GM23338 (cell line): ENCODE results near the gene PRTN3. TPM values are rescaled to one million over a fixed set of nuclear protein-coding genes. Genes with fewer than 3 reads are reported as not detected.

ENCODE experiments used
- ATAC-seq: fragments of 200-7000 bp; cut with Tn5 transposase; 3 replicates; pipeline ENCODE4 v1.9.1; 2020
- DNase-seq: peaks from one replicate; pipeline ENCODE4 v3.0.0-alpha.2; 2015; ENCODE audit warnings: low spot score
- H2AFZ ChIP-seq: fragments of 200-600 bp; sonication (generic); 2 replicates; pipeline ENCODE4 v1.8.0; 2016; ENCODE audit warnings: antibody characterized with exemption, mild to moderate bottlenecking, moderate library complexity
- H3F3A ChIP-seq: fragments of 200-600 bp; sonication (generic); replicated peaks from 2 replicates; pipeline ENCODE4 v1.8.0; 2017; ENCODE audit warnings: antibody characterized with exemption, mixed run types, low read depth
- H3K27ac ChIP-seq: fragments of 200-600 bp; sonication (generic); 2 replicates; pipeline ENCODE4 v1.6.1; 2016; ENCODE audit warnings: low read depth
- H3K27me3 ChIP-seq: fragments of 200-600 bp; sonication (generic); 2 replicates; pipeline ENCODE4 v1.8.0; 2016; ENCODE audit warnings: mild to moderate bottlenecking, mixed run types, moderate library complexity; ENCODE audit not compliant: insufficient read depth
- H3K36me3 ChIP-seq: fragments of 200-600 bp; sonication (generic); 2 replicates; pipeline ENCODE4 v1.8.0; 2016; ENCODE audit warnings: mild to moderate bottlenecking; ENCODE audit not compliant: insufficient read depth
- H3K4me1 ChIP-seq: fragments of 200-600 bp; sonication (generic); 2 replicates; pipeline ENCODE4 v1.8.0; 2016; ENCODE audit warnings: mild to moderate bottlenecking, moderate library complexity; ENCODE audit not compliant: insufficient read depth
- H3K4me2 ChIP-seq: fragments of 200-600 bp; sonication (generic); 2 replicates; pipeline ENCODE4 v1.7.1; 2017; ENCODE audit warnings: mixed run types
- H3K4me3 ChIP-seq: fragments of 200-600 bp; sonication (generic); 2 replicates; pipeline ENCODE4 v1.6.1; 2016; ENCODE audit warnings: mixed run types
- H3K79me2 ChIP-seq: fragments of 200-600 bp; sonication (generic); replicated peaks from 2 replicates; pipeline ENCODE4 v1.8.0; 2017; ENCODE audit warnings: mild to moderate bottlenecking; ENCODE audit not compliant: insufficient read depth
- H3K9me2 ChIP-seq: fragments of 200-600 bp; sonication (generic); 2 replicates; pipeline ENCODE4 v1.8.0; 2017; ENCODE audit not compliant: insufficient read depth
- H4K20me1 ChIP-seq: fragments of 200-600 bp; sonication (generic); replicated peaks from 2 replicates; pipeline ENCODE4 v1.8.0; 2017; ENCODE audit warnings: mild to moderate bottlenecking; ENCODE audit not compliant: insufficient read depth
- H3K27ac Mint-ChIP-seq: 2 replicates; pipeline ENCODE4 v1.8.0; 2020; ENCODE audit warnings: inconsistent platforms, mild to moderate bottlenecking, moderate library complexity, mixed read lengths
- H3K27me3 Mint-ChIP-seq: 3 replicates; pipeline ENCODE4 v1.8.0; 2022; ENCODE audit warnings: low read depth, mild to moderate bottlenecking, moderate library complexity, mixed read lengths, inconsistent platforms; ENCODE audit not compliant: insufficient read depth, poor library complexity
- H3K36me3 Mint-ChIP-seq: 3 replicates; pipeline ENCODE4 v1.8.0; 2021; ENCODE audit warnings: low read depth, mild to moderate bottlenecking, inconsistent platforms, moderate library complexity, mixed read lengths
- H3K4me1 Mint-ChIP-seq: 3 replicates; pipeline ENCODE4 v1.8.0; 2020; ENCODE audit warnings: mild to moderate bottlenecking, inconsistent platforms, mixed read lengths
- H3K4me3 Mint-ChIP-seq: 3 replicates; pipeline ENCODE4 v1.8.0; 2021; ENCODE audit warnings: moderate library complexity, mild to moderate bottlenecking, inconsistent platforms, mixed read lengths
- H3K9me3 Mint-ChIP-seq: 3 replicates; pipeline ENCODE4 v1.8.0; 2020; ENCODE audit warnings: moderate library complexity, mild to moderate bottlenecking, inconsistent platforms, mixed read lengths
- CREB1 ChIP-seq: fragments of 250-450 bp; sonication (Bioruptor Pico); IDR thresholded peaks from 2 replicates; pipeline ENCODE4 v1.5.0; 2020; ENCODE audit warnings: low read depth, mild to moderate bottlenecking, moderate library complexity
- EZH2 ChIP-seq: fragments of 200-600 bp; sonication (generic); IDR thresholded peaks from one replicate; pipeline ENCODE4 v1.8.0; 2017; ENCODE audit warnings: antibody characterized with exemption, mild to moderate bottlenecking, low read depth; ENCODE audit not compliant: unreplicated experiment
- EZH2phosphoT487 ChIP-seq: fragments of 200-600 bp; sonication (generic); IDR thresholded peaks from one replicate; pipeline ENCODE4 v1.8.1; 2018; ENCODE audit warnings: antibody characterized with exemption; ENCODE audit not compliant: unreplicated experiment
- JUNB ChIP-seq: IDR thresholded peaks from one replicate; pipeline ENCODE4 v1.6.1; 2016; ENCODE audit warnings: antibody characterized with exemption; ENCODE audit not compliant: unreplicated experiment
- NANOG ChIP-seq: IDR thresholded peaks from 2 replicates; pipeline ENCODE4 v1.6.1; 2016; ENCODE audit warnings: antibody characterized with exemption, borderline replicate concordance
- POLR2AphosphoS5 ChIP-seq: IDR thresholded peaks from 2 replicates; pipeline ENCODE4 v1.6.1; 2016; ENCODE audit warnings: antibody characterized with exemption, low read depth
- STAT1 ChIP-seq: IDR thresholded peaks from one replicate; pipeline ENCODE4 v1.6.1; 2016; ENCODE audit warnings: antibody characterized with exemption; ENCODE audit not compliant: unreplicated experiment
- ZNF331 ChIP-seq: fragments of 250-450 bp; sonication (Bioruptor Pico); IDR thresholded peaks from 2 replicates; pipeline ENCODE4 v1.5.0; 2020; ENCODE audit warnings: low read depth, mild to moderate bottlenecking, moderate library complexity
- polyA plus RNA-seq: library from polyadenylated mRNA; unstranded; fragments of >200 nt; fragmentation: Nextera tagmentation; extraction: Ambion mirVana; gene quantifications from 2 replicates; pipeline ENCODE4 v1.2.1, GENCODE V29; 2016
- total RNA-seq: library from RNA; depleted of rRNA; stranded (reverse); fragments of >200 nt; shearing (Covaris generic); gene quantifications from 2 replicates; pipeline ENCODE4 v1.2.3, GENCODE V29; 2014
- TF ChIP-seq, protein P1 (sequence below), 2 experiments: fragments of 200-600 bp in 1 of 2; sonication (generic) in 1 of 2; conservative IDR thresholded peaks; 2 replicates each; pipeline versions ENCODE4 v1.5.1 to v1.6.1; 2016 to 2017; ENCODE audit warnings: antibody characterized with exemption in 2 of 2, low read depth in 2 of 2, mild to moderate bottlenecking in 2 of 2, moderate library complexity in 1 of 2
- TF ChIP-seq, protein P2 (sequence below): IDR thresholded peaks from 2 replicates; pipeline ENCODE4 v1.6.1; 2016; ENCODE audit warnings: antibody characterized with exemption
- TF ChIP-seq, protein P3 (sequence below): IDR thresholded peaks from one replicate; pipeline ENCODE4 v1.6.1; 2018; ENCODE audit warnings: antibody characterized with exemption; ENCODE audit not compliant: unreplicated experiment
- TF ChIP-seq, protein P4 (sequence below): fragments of 250-450 bp; sonication (Bioruptor Pico); IDR thresholded peaks from 2 replicates; pipeline ENCODE4 v1.5.0; 2020; ENCODE audit warnings: mild to moderate bottlenecking, moderate library complexity

Gene PRTN3
- total and polyA plus RNA-seq, 2 experiments from 2014 or later = 0.21 to 0.68 TPM

DNA sequence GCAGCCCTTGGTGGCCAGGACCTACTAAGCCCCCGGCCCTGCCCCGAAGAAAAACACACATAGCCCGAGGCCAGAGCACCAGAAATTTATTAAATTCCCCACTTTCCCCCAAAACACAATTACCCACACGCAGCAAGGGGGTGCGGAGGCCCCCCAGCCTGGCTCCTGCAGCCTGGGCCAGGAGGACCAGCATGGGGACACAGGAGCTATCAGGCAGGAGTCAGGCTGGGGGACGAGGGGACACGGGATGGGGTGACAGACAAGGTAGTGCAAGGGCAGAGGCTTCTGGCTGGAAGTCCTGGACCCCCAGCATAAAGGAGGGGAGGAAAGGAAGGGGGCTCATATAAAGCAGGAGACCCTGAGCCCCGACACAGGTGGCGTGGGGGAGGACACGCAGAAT lies 55.6 kb downstream of the PRTN3 start:
- ATAC-seq (no peak), DNase-seq (no peak)
- H3K36me3 Mint-ChIP-seq = peaks cover 15% of the 10 kb centered on the region
- peaks cover 5% of the 10 kb centered on the region for H3K4me1 Mint-ChIP-seq
- H3K27me3 Mint-ChIP-seq = peaks cover 19% of the 10 kb centered on the region
- no peak overlapping the region for H2AFZ ChIP-seq
- H3K79me2 ChIP-seq = no peaks in the 10 kb centered on the region; the same call in 1 of the 2 replicates
- no peak overlapping the region for H3K27ac ChIP-seq
- TF ChIP-seq ZNF331 (CRISPR knock-in tag) (no peak), CREB1 (CRISPR knock-in tag) (no peak), POLR2AphosphoS5 (no peak), STAT1 (no peak), EZH2 (no peak), NANOG (no peak), JUNB (no peak), EZH2phosphoT487 (no peak)
- TF ChIP-seq, protein P1, sequence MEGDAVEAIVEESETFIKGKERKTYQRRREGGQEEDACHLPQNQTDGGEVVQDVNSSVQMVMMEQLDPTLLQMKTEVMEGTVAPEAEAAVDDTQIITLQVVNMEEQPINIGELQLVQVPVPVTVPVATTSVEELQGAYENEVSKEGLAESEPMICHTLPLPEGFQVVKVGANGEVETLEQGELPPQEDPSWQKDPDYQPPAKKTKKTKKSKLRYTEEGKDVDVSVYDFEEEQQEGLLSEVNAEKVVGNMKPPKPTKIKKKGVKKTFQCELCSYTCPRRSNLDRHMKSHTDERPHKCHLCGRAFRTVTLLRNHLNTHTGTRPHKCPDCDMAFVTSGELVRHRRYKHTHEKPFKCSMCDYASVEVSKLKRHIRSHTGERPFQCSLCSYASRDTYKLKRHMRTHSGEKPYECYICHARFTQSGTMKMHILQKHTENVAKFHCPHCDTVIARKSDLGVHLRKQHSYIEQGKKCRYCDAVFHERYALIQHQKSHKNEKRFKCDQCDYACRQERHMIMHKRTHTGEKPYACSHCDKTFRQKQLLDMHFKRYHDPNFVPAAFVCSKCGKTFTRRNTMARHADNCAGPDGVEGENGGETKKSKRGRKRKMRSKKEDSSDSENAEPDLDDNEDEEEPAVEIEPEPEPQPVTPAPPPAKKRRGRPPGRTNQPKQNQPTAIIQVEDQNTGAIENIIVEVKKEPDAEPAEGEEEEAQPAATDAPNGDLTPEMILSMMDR (conservative IDR thresholded peaks at IDR 0.05; ENCODE audit: low read depth in 2 of 2) = no peak
- TF ChIP-seq, protein P2, sequence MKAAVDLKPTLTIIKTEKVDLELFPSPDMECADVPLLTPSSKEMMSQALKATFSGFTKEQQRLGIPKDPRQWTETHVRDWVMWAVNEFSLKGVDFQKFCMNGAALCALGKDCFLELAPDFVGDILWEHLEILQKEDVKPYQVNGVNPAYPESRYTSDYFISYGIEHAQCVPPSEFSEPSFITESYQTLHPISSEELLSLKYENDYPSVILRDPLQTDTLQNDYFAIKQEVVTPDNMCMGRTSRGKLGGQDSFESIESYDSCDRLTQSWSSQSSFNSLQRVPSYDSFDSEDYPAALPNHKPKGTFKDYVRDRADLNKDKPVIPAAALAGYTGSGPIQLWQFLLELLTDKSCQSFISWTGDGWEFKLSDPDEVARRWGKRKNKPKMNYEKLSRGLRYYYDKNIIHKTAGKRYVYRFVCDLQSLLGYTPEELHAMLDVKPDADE = no peak
- TF ChIP-seq, protein P3, sequence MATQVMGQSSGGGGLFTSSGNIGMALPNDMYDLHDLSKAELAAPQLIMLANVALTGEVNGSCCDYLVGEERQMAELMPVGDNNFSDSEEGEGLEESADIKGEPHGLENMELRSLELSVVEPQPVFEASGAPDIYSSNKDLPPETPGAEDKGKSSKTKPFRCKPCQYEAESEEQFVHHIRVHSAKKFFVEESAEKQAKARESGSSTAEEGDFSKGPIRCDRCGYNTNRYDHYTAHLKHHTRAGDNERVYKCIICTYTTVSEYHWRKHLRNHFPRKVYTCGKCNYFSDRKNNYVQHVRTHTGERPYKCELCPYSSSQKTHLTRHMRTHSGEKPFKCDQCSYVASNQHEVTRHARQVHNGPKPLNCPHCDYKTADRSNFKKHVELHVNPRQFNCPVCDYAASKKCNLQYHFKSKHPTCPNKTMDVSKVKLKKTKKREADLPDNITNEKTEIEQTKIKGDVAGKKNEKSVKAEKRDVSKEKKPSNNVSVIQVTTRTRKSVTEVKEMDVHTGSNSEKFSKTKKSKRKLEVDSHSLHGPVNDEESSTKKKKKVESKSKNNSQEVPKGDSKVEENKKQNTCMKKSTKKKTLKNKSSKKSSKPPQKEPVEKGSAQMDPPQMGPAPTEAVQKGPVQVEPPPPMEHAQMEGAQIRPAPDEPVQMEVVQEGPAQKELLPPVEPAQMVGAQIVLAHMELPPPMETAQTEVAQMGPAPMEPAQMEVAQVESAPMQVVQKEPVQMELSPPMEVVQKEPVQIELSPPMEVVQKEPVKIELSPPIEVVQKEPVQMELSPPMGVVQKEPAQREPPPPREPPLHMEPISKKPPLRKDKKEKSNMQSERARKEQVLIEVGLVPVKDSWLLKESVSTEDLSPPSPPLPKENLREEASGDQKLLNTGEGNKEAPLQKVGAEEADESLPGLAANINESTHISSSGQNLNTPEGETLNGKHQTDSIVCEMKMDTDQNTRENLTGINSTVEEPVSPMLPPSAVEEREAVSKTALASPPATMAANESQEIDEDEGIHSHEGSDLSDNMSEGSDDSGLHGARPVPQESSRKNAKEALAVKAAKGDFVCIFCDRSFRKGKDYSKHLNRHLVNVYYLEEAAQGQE = no peak
- TF ChIP-seq, protein P4, sequence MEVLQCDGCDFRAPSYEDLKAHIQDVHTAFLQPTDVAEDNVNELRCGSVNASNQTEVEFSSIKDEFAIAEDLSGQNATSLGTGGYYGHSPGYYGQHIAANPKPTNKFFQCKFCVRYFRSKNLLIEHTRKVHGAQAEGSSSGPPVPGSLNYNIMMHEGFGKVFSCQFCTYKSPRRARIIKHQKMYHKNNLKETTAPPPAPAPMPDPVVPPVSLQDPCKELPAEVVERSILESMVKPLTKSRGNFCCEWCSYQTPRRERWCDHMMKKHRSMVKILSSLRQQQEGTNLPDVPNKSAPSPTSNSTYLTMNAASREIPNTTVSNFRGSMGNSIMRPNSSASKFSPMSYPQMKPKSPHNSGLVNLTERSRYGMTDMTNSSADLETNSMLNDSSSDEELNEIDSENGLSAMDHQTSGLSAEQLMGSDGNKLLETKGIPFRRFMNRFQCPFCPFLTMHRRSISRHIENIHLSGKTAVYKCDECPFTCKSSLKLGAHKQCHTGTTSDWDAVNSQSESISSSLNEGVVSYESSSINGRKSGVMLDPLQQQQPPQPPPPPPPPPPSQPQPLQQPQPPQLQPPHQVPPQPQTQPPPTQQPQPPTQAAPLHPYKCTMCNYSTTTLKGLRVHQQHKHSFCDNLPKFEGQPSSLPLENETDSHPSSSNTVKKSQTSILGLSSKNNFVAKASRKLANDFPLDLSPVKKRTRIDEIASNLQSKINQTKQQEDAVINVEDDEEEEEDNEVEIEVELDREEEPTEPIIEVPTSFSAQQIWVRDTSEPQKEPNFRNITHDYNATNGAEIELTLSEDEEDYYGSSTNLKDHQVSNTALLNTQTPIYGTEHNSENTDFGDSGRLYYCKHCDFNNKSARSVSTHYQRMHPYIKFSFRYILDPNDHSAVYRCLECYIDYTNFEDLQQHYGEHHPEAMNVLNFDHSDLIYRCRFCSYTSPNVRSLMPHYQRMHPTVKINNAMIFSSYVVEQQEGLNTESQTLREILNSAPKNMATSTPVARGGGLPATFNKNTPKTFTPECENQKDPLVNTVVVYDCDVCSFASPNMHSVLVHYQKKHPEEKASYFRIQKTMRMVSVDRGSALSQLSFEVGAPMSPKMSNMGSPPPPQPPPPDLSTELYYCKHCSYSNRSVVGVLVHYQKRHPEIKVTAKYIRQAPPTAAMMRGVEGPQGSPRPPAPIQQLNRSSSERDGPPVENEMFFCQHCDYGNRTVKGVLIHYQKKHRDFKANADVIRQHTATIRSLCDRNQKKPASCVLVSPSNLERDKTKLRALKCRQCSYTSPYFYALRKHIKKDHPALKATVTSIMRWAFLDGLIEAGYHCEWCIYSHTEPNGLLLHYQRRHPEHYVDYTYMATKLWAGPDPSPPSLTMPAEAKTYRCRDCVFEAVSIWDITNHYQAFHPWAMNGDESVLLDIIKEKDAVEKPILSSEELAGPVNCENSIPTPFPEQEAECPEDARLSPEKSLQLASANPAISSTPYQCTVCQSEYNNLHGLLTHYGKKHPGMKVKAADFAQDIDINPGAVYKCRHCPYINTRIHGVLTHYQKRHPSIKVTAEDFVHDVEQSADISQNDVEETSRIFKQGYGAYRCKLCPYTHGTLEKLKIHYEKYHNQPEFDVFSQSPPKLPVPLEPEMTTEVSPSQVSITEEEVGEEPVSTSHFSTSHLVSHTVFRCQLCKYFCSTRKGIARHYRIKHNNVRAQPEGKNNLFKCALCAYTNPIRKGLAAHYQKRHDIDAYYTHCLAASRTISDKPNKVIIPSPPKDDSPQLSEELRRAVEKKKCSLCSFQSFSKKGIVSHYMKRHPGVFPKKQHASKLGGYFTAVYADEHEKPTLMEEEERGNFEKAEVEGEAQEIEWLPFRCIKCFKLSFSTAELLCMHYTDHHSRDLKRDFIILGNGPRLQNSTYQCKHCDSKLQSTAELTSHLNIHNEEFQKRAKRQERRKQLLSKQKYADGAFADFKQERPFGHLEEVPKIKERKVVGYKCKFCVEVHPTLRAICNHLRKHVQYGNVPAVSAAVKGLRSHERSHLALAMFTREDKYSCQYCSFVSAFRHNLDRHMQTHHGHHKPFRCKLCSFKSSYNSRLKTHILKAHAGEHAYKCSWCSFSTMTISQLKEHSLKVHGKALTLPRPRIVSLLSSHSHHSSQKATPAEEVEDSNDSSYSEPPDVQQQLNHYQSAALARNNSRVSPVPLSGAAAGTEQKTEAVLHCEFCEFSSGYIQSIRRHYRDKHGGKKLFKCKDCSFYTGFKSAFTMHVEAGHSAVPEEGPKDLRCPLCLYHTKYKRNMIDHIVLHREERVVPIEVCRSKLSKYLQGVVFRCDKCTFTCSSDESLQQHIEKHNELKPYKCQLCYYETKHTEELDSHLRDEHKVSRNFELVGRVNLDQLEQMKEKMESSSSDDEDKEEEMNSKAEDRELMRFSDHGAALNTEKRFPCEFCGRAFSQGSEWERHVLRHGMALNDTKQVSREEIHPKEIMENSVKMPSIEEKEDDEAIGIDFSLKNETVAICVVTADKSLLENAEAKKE (CRISPR knock-in tag) = no peak
- H4K20me1 ChIP-seq = peaks cover 2% of the 10 kb centered on the region; the same call in 1 of the 2 replicates
- H3K4me3 Mint-ChIP-seq = no peak overlapping the region
- no peaks in the 10 kb centered on the region for H3K9me2 ChIP-seq
- peaks cover 3% of the 10 kb centered on the region; the same call in 1 of the 3 replicates for H3K9me3 Mint-ChIP-seq
- peaks cover 3% of the 10 kb centered on the region for H3F3A ChIP-seq
- no peak overlapping the region for H3K4me2 ChIP-seq
- no peak overlapping the region for H3K27ac Mint-ChIP-seq
- H3K4me3 ChIP-seq = no peak overlapping the region
- no peaks in the 10 kb centered on the region for H3K27me3 ChIP-seq
- peaks cover 3% of the 10 kb centered on the region; the same call in 1 of the 2 replicates for H3K4me1 ChIP-seq
- H3K36me3 ChIP-seq = no peaks in the 10 kb centered on the region
